Transverse colon (tissue), 4 donors: ENCODE data around the gene RET. TPM values are rescaled to one million over a fixed set of nuclear protein-coding genes. Genes with fewer than 3 reads are reported as not detected.

Source experiments
- DNase-seq: peaks from one replicate; pipeline ENCODE4 v3.0.0-alpha.2; 2019
- H3K27ac ChIP-seq, 4 donors: fragments of 200-600 bp; sonication (generic); 2 replicates each; pipeline ENCODE4 v1.5.1; 2016 to 2018; ENCODE audit warnings: inconsistent platforms in 4 of 4
- H3K27me3 ChIP-seq: fragments of 200-600 bp; sonication (generic); 2 replicates; pipeline ENCODE4 v1.5.1; 2017; ENCODE audit warnings: inconsistent platforms
- H3K36me3 ChIP-seq, 4 donors: fragments of 200-600 bp; sonication (generic); 2 replicates each; pipeline ENCODE4 v1.5.1; 2017 to 2019; ENCODE audit warnings: inconsistent platforms in 4 of 4
- H3K4me1 ChIP-seq, 4 donors: fragments of 200-600 bp; sonication (generic); 2 replicates each; pipeline ENCODE4 v1.5.1; 2017 to 2020; ENCODE audit warnings: inconsistent platforms in 4 of 4
- H3K4me3 ChIP-seq, 4 donors: fragments of 200-600 bp; sonication (generic); 1 replicate in 1 of 4; 2 replicates in 3 of 4; pipeline versions ENCODE4 v1.5.1 to v1.6.1; 2017 to 2019; ENCODE audit warnings: inconsistent platforms in 4 of 4
- H3K9me3 ChIP-seq, 2 donors: fragments of 200-600 bp; sonication (generic); 2 replicates each; pipeline ENCODE4 v1.5.1; 2017 to 2019; ENCODE audit warnings: inconsistent platforms in 2 of 2
- EP300 ChIP-seq: sonication (generic); formaldehyde crosslinking; IDR thresholded peaks from one replicate; pipeline ENCODE4 v1.6.1; 2017; ENCODE audit warnings: antibody characterized with exemption, low read depth
- POLR2A ChIP-seq: fragments of 450-650 bp; IDR thresholded peaks from one replicate; pipeline ENCODE4 v1.6.1; 2016; ENCODE audit warnings: antibody characterized with exemption, mild to moderate bottlenecking, moderate library complexity
- POLR2AphosphoS5 ChIP-seq, 3 donors: sonication (generic); formaldehyde crosslinking; IDR thresholded peaks; one replicate each; pipeline ENCODE4 v1.6.1; 2016; ENCODE audit warnings: antibody characterized with exemption in 3 of 3
- WGBS, 2 donors: methylation state at CpG; one replicate each; pipeline ENCODE4 v1.1.5; 2018; ENCODE audit warnings: low coverage in 1 of 2; 5-methylcytosine and 5-hydroxymethylcytosine counted together
- in situ Hi-C, 4 donors: fragments of 200-750 bp; cut with MboI; loops; one replicate each; pipeline versions ENCODE4 v1.15.0 to v1.15.1; 2017; ENCODE audit warnings: low sequenced_read_pairs in 3 of 4, low pct_ligation_motif_present in 1 of 4, low pct_unique_long_range_greater_than_20kb in 1 of 4
- intact Hi-C: fragments of 100-400 bp; cut with DNase I; formaldehyde crosslinking; loops from one replicate; pipeline ENCODE4 v1.15.1; 2023; ENCODE audit warnings: low total_unique reads
- total RNA-seq, 4 donors: library from RNA; depleted of rRNA; stranded (reverse); fragments of >200 nt; gene quantifications; one replicate each; pipeline ENCODE4 v1.1.0, GENCODE V29; 2016
- TF ChIP-seq, protein P1 (sequence below), 5 experiments: fragments of 200-600 bp in 3 of 5; fragments of 450-650 bp in 2 of 5; sonication (generic) in 3 of 5; IDR thresholded peaks; 1 replicate in 2 of 5; 2 replicates in 3 of 5; pipeline ENCODE4 v1.5.1; 2016 to 2017; ENCODE audit warnings: antibody characterized with exemption in 5 of 5, inconsistent platforms in 3 of 5, mild to moderate bottlenecking in 2 of 5, moderate library complexity in 1 of 5

Gene RET
- total RNA-seq, 4 donors from 2014 or later: 0.37 to 5.6 (median 1.4) TPM

GRCh38 chr10:43053825-43054224 lies 23.0 kb upstream of the RET start:
- Histone ChIP-seq H3K9me3 (no peaks in the 10 kb centered on the region), H3K27me3 (no peaks in the 10 kb centered on the region), H3K36me3 (no peaks in the 10 kb centered on the region), H3K4me3 (no peak overlapping the region), H3K4me1 (no peaks in the 10 kb centered on the region), H3K27ac (no peak overlapping the region)
- in situ Hi-C loops: no loop called here
- intact Hi-C loops: no loop called here
- TF ChIP-seq EP300 (no peak), POLR2AphosphoS5 (IDR thresholded peaks at IDR 0.05) (no peak), POLR2A (no peak)
- TF ChIP-seq, protein P1, sequence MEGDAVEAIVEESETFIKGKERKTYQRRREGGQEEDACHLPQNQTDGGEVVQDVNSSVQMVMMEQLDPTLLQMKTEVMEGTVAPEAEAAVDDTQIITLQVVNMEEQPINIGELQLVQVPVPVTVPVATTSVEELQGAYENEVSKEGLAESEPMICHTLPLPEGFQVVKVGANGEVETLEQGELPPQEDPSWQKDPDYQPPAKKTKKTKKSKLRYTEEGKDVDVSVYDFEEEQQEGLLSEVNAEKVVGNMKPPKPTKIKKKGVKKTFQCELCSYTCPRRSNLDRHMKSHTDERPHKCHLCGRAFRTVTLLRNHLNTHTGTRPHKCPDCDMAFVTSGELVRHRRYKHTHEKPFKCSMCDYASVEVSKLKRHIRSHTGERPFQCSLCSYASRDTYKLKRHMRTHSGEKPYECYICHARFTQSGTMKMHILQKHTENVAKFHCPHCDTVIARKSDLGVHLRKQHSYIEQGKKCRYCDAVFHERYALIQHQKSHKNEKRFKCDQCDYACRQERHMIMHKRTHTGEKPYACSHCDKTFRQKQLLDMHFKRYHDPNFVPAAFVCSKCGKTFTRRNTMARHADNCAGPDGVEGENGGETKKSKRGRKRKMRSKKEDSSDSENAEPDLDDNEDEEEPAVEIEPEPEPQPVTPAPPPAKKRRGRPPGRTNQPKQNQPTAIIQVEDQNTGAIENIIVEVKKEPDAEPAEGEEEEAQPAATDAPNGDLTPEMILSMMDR (IDR thresholded peaks at IDR 0.05): no peak
- WGBS, 2 donors: 58 to 77% methylated on average over 5 to 8 of the region's 8 CpGs
- DNase-seq: peak; percentile 1

- H3K36me3 ChIP-seq: no peaks in the 10 kb centered on the region
- DNase-seq: no peak
- no peaks in the 10 kb centered on the region for H3K27me3 ChIP-seq
- H3K9me3 ChIP-seq: no peaks in the 10 kb centered on the region
- H3K4me1 ChIP-seq: no peaks in the 10 kb centered on the region
- WGBS, 2 donors: 57 to 65% methylated on average over 1 to 3 of the region's 3 CpGs
- no peak overlapping the region for H3K27ac ChIP-seq
- in situ Hi-C loops: no loop called here
- TF ChIP-seq POLR2A (no peak), POLR2AphosphoS5 (IDR thresholded peaks at IDR 0.05) (no peak), EP300 (no peak)
- TF ChIP-seq, protein P1 (IDR thresholded peaks at IDR 0.05): no peak
- no peak overlapping the region for H3K4me3 ChIP-seq
- intact Hi-C loops: no loop called here
Measured at GRCh38 chr10:43054593-43054992, 22.3 kb upstream of the RET start.

- H3K4me3 ChIP-seq: no peak overlapping the region
- in situ Hi-C loops: no loop called here
- 49 to 51% methylated on average over 2 to 3 of the region's 3 CpGs for WGBS, 2 donors
- H3K27ac ChIP-seq: no peak overlapping the region
- H3K27me3 ChIP-seq: no peaks in the 10 kb centered on the region
- no peaks in the 10 kb centered on the region for H3K4me1 ChIP-seq
- intact Hi-C loops: no loop called here
- no peak for DNase-seq
- no peaks in the 10 kb centered on the region for H3K36me3 ChIP-seq
- no peaks in the 10 kb centered on the region for H3K9me3 ChIP-seq
- no peak for TF ChIP-seq POLR2A
- TF ChIP-seq EP300: no peak
- TF ChIP-seq POLR2AphosphoS5 (IDR thresholded peaks at IDR 0.05): no peak
- TF ChIP-seq, protein P1 (IDR thresholded peaks at IDR 0.05): no peak
Measured at GRCh38 chr10:43055217-43055616, 21.7 kb upstream of the RET start.

DNA sequence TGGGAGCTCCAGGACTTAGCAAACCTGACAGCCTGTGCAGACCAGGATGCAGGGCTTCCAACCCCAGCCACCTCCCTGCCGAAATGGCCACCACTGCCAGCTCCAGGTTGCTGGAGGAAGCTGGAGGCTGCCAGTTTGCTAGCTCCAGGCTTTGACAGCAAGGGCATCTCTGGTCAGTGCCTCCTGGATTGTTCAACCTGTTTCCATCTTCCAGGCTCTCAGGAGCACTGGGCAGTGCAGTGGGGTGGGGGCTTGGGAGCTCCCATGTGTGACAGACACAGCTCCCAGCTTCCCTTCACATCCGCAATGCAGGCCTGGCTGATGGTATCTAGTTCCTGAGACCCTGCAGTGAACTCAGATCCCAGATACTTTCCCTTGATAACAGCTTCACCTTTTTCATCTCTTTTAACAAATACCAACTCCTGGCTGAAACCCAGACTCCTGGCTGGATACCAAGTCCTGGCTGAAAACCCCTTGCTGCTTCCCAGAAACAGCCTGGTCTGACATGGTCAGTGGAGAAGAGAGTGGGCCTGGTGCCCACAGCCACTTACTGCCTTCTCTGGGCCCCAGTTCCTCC lies 20.8 kb upstream of the RET start:
- Histone ChIP-seq H3K4me3 (no peak overlapping the region), H3K4me1 (no peaks in the 10 kb centered on the region), H3K27me3 (no peaks in the 10 kb centered on the region), H3K9me3 (no peaks in the 10 kb centered on the region), H3K36me3 (no peaks in the 10 kb centered on the region), H3K27ac (no peak overlapping the region)
- in situ Hi-C loops (no loop called here), intact Hi-C loops (no loop called here)
- DNase-seq: peak; percentile 1
- TF ChIP-seq POLR2AphosphoS5 (IDR thresholded peaks at IDR 0.05): no peak
- 90% methylated on average over 2 of the region's 2 CpGs; no CpG with 5 or more reads in 1 of the 2 donors for WGBS, 2 donors

GRCh38 chr10:43056568-43057011 lies 20.3 kb upstream of the RET start:
- no peaks in the 10 kb centered on the region for H3K4me1 ChIP-seq
- H3K27me3 ChIP-seq: no peaks in the 10 kb centered on the region
- 72% methylated on average over 5 of the region's 5 CpGs; no CpG with 5 or more reads in 1 of the 2 donors for WGBS, 2 donors
- no peaks in the 10 kb centered on the region for H3K36me3 ChIP-seq
- TF ChIP-seq POLR2A: no peak
- no peak for TF ChIP-seq POLR2AphosphoS5 (IDR thresholded peaks at IDR 0.05)
- no peak for TF ChIP-seq EP300
- TF ChIP-seq, protein P1 (IDR thresholded peaks at IDR 0.05): no peak
- in situ Hi-C loops: no loop called here
- H3K9me3 ChIP-seq: no peaks in the 10 kb centered on the region
- H3K27ac ChIP-seq: no peak overlapping the region
- DNase-seq: no peak
- no peak overlapping the region for H3K4me3 ChIP-seq
- intact Hi-C loops: no loop called here
